Measurements from ENCODE around the gene PCNX2. TPM values are rescaled to one million over a fixed set of nuclear protein-coding genes. Genes with fewer than 3 reads are reported as not detected.

Gene PCNX2
- total and polyA plus RNA-seq, 2 of the 8 experiments (the other 6 are each of a cell fraction or from before 2014, with no cell fraction given) = 46.1 to 57.6 TPM

DNA sequence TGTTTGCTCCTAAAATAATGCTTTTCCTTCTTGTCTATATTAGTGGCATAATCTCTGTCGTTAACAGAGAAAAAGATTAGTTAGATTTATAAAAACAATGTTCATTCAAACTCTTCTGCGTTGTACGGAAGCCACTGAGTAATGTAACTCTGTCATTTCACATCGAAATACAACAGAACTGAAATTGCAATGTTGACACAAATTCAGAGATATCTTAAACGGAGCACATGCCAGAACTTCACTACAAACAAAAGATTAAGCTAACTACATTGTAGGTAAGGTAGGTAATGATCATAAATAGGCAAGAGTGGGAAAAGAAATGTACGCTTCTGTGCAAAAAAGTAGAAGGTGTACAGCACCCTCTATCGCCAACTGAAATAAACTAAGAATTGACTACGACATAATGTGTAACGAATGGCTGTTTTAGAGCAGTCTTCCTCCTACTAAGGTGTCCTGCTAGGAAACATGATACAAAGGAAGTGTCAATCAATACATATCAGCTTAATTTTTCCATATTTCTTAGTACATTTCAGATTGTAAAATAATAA, 56.6 kb downstream of the PCNX2 start (continued):
- TF ChIP-seq YY1 (IDR thresholded peaks at IDR 0.05; ENCODE audit: low read depth, low read length) (no peak), RFX5 (IDR thresholded peaks at IDR 0.05; ENCODE audit: borderline replicate concordance, low read depth, low read length) (no peak), RNF2 (IDR thresholded peaks at IDR 0.05; ENCODE audit: borderline replicate concordance, low read depth, low read length, missing control alignments, poor library complexity, severe bottlenecking) (no peak), CBX8 (IDR thresholded peaks at IDR 0.05; ENCODE audit: borderline replicate concordance, low read depth, low read length) (no peak), CBX5 (IDR thresholded peaks at IDR 0.05; ENCODE audit: low read depth, low read length) (no peak), TEAD4 (IDR thresholded peaks at IDR 0.05; ENCODE audit: low read depth, low read length) (no peak)
